Putamen (tissue), 1 donor: Measurements from ENCODE around the gene TFEB.
"Not testable (repeated sequence)": the region's sequence is repeated elsewhere in the genome, so short reads cannot be mapped to it uniquely, and the experiment has no call there.

Experiments
- DNase-seq: peaks from one replicate; pipeline ENCODE4 v3.0.0-alpha.2; 2016; ENCODE audit warnings: low spot score

Gene TFEB

GRCh38 chr6:41735427-41736185 is at the start of gene TFEB:
Gene TFEB (minus strand): TSS chr6:41735608. CDS start chr6:41691213, 44,395 bp downstream.
- DNase-seq, result peak; percentile 92

- DNase-seq, result no peak
These were observed 49.3 kb upstream of the TFEB start for GRCh38 chr6:41784581-41785171.

- no peak for DNase-seq
These were observed 47.8 kb upstream of the TFEB start for GRCh38 chr6:41783106-41783780.

- DNase-seq, result no peak
These were observed 45.9 kb upstream of the TFEB start for GRCh38 chr6:41781366-41781730.

- no peak for DNase-seq
These were observed 45.4 kb upstream of the TFEB start, which contains the start of gene PRICKLE4 for GRCh38 chr6:41780551-41781365. Gene PRICKLE4 (plus strand): TSS chr6:41780782. CDS start chr6:41783474, 2,692 bp downstream.

GRCh38 chr6:41779788-41780550 is 44.6 kb upstream of the TFEB start, which contains the start of gene FRS3:
Gene FRS3 (minus strand): TSS chr6:41779900. CDS start chr6:41776987, 2,913 bp downstream.
- DNase-seq, result peak; percentile 98

GRCh38 chr6:41779336-41779735 is 43.9 kb upstream of the TFEB start:
- no peak for DNase-seq

- no peak for DNase-seq
These were observed 43.5 kb upstream of the TFEB start for GRCh38 chr6:41778895-41779294.

GRCh38 chr6:41777551-41778285 is 42.3 kb upstream of the TFEB start:
- DNase-seq, result no peak

- no peak for DNase-seq
These were observed 40.0 kb upstream of the TFEB start for GRCh38 chr6:41775293-41775882.

- DNase-seq, result no peak
These were observed 39.4 kb upstream of the TFEB start for GRCh38 chr6:41774841-41775240.

GRCh38 chr6:41771058-41771983 is 35.9 kb upstream of the TFEB start:
- DNase-seq, result no peak

- no peak for DNase-seq
These were observed 35.1 kb upstream of the TFEB start for GRCh38 chr6:41770381-41771057.

- DNase-seq, result no peak
These were observed 34.0 kb upstream of the TFEB start for GRCh38 chr6:41769376-41769775.

- DNase-seq, result no peak
These were observed 33.3 kb upstream of the TFEB start for GRCh38 chr6:41768545-41769308.

GRCh38 chr6:41767112-41767833 is 31.9 kb upstream of the TFEB start:
- no peak for DNase-seq

GRCh38 chr6:41766043-41766664 is 30.7 kb upstream of the TFEB start:
- DNase-seq, result not testable (repeated sequence)
